NCI-H146 treated with DMSO at 0.1 percent for 48 hours (cell line): ENCODE data around the gene TNS3.

ENCODE experiments used
- DNase-seq: peaks from one replicate; lab custom pipeline; 2025; ENCODE audit not compliant: unreplicated experiment; lab: John Stamatoyannopoulos, UW

The TNS3 gene

DNA sequence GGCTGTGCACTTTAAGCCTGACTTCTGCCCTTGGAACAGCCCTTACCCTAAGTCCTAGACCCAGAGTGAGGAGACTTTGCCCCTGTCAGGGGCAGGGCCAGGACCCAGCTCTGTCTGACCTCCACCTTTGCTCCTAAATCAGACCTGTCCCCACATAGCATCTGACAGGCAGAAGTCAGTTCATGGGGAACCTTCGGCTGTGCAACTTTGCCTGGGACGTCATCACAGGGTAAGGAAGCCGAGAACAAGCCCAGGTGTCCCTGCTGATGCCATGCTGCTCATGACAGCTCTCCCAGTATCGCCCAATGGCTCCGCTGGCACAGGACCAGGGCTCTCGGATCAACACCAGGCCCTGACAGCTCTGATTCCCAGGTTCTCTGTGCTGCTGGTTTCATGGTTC lies 55.4 kb downstream of the TNS3 start:
- no peak for DNase-seq

- DNase-seq: no peak
These were observed 56.8 kb downstream of the TNS3 start for GRCh38 chr7:47525066-47525623.

DNA sequence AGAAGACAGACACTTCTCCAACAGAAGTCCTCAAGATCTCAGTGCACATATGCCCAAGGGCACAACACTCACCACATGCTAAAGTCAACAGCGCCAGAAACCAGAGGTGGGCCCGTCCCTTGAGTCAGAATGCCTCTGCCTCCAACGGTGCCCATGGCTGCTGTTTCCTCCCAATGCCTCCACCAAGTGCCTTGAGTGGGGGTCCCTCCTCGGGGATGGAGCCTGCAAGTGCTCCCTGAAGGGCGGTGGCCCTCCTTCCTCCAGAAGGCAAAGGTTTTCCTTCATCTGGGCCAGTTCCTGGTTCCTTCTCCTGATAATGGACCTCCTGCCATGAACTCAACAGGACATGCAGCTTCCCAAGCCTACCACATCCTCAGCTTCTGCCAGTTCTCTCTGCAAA lies 58.5 kb downstream of the TNS3 start:
- no peak for DNase-seq

- no peak for DNase-seq
These were observed 59.9 kb downstream of the TNS3 start for GRCh38 chr7:47521816-47522561.

DNA sequence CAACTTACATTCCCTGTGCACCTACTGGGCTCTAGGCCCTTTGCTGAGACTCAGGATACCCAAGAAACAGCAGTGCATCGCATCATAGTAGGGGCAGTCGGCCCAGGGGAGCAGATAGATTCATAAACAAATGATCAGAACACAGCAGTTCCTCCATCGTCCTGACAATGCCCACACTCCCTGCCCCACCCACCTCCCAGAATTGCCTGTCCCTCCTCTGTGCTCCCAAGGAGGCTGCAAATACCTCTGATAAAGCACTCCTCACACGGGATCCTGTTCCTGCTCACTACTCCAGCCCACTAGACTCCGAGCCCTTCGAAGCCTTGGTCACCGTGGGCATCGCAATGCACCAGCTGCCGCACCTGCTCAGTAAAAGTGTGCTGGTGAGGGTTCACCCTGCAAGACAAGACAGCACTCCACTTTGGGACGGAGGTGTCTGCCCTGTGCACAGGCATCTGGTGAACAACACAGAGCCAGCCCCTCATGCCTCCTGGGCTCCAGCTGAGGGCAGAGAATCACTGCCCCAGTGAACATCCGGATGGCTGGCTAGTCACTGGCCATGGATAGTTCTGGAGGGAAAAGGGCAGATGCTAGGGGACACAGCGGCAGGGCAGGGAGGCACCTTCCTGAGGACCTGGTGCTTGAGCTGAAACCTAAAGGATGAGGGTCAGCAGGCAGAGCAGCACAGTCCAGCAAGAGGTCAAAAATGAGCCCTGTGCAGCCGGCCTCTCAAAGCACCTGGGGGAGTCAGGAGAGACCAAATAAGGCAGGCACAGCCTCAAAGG lies 60.7 kb downstream of the TNS3 start:
- no peak for DNase-seq

- DNase-seq: no peak
These were observed 61.5 kb downstream of the TNS3 start for GRCh38 chr7:47520406-47520805.

- no peak for DNase-seq
These were observed 63.1 kb downstream of the TNS3 start for GRCh38 chr7:47518827-47519226.

DNA sequence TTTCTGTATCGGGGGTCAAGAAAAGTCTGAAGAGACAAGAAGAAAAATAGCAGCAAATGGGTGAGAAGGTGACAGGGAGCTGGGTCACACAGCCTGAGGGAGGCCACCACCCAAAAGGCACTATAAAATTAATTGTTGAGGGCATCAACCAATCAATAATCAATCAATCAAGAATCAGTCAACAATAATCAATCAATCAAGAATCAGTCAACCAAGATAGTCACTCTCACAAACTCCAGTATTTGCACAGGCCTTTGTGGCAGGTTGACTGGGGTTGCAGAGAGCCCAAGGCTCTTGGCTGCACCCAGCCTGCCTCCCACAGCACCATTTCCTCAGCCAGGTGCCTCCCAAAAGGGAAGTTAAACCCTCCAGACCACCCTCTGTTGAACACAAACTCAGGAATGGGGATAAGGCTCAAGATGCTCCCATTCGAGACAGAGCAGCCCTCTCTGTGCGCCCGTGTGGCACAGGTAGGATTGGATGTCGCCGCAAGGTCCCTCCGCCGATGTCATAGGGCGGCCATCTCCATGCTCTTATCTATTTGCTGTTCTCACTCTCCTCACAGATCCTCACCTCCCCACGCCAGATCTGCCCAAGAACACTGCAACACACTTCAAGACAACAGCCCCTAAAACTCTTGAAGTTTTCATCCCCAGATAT lies 64.0 kb downstream of the TNS3 start:
- DNase-seq: no peak

DNA sequence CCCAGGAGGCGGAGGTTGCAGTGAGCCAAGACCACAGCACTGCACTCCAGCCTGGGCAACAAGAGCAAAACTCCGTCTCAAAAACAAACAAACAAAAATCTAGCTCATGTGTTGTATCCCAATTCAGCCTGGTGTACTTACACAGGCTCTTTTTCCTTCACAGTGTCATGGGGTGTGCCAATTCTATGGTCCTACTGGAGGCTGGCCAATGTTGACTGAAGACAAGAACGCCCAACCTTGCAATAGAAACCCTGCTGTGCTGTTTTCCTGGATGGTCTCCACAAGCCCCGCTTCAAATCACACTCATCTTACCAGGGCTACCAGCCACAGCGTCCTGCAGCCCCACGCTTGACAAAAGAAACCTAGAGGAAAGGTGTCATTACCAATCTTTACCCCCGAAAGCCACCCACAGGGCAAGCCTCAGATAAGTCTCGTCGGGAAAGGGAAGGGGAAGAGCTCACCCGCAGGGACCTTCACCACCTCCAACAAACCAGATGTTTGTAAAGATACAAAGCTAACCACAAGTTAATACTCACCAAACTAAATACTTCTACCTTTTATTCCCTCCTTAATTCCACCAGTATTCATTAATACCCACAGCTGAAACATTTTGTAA lies 64.8 kb downstream of the TNS3 start:
- peak; percentile 80 for DNase-seq

GRCh38 chr7:47516386-47516785 lies 65.5 kb downstream of the TNS3 start:
- DNase-seq: no peak

- DNase-seq: no peak
These were observed 66.5 kb downstream of the TNS3 start for GRCh38 chr7:47515305-47515834.

- DNase-seq: no peak
These were observed 67.1 kb downstream of the TNS3 start for GRCh38 chr7:47514818-47515217.

GRCh38 chr7:47514367-47514766 lies 67.5 kb downstream of the TNS3 start:
- no peak for DNase-seq

DNA sequence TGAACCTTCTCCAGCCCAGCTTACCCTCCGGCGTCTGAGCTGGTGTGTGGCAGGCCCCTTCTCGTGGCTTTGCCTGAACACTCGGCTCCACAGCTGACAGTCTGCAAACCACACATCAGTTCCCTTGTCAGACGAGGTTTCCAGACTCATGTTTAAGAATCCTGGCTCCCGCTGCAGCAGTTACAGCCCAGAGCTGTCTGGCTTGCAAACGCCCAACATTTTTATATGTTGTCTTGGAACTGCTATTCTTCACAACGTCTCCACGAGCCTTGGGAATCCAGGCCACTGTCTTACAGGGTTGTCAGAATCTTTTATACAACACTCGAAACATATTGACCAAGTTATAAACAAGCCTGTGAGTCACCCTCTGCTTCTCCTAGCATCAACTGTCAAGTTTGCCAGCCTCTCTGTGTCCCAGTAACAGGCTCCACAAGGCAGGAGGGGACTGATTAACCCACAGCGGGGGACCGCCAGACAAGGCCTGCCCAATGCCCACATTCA lies 68.1 kb downstream of the TNS3 start:
- no peak for DNase-seq

GRCh38 chr7:47512481-47513176 lies 69.3 kb downstream of the TNS3 start:
- DNase-seq: no peak

GRCh38 chr7:47511699-47512370 lies 70.1 kb downstream of the TNS3 start:
- no peak for DNase-seq

DNA sequence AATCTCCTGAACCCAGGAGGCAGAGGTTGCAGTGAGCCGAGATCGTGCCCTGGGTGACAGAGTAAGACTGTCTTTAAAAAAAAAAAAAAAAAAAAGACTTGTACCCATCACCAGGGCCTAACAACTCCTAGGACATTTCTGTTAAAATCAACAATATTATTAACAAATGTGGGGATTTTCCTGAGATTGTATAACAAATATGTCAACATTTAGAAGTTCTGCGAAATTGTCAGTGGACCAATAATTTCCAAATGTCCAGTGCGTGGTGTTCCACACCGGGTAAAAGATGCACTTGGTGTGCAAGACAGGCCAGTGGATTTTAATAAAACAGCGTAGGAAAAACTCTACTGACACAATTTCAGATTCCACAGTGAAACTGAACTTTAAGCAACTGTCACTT lies 71.1 kb downstream of the TNS3 start:
- no peak for DNase-seq

DNA sequence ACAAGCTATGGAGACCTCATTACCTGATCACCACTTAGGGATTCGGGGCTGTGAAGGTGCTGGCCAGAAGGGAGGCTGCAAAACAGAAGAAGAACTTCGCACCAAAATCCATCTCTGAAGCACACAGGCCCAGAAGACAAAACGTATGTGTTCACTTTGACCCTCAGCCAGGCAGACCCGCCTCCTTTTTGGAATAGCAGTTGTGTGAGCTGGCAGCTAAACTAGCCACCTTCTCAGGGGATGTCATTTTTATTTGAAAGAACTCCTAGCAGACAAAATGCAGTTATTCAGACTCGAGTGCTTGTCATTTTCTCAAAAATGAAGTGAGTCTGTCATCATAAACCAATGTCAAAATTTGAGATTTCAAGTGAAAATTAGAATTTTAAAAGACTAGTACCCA lies 71.7 kb downstream of the TNS3 start:
- no peak for DNase-seq

DNA sequence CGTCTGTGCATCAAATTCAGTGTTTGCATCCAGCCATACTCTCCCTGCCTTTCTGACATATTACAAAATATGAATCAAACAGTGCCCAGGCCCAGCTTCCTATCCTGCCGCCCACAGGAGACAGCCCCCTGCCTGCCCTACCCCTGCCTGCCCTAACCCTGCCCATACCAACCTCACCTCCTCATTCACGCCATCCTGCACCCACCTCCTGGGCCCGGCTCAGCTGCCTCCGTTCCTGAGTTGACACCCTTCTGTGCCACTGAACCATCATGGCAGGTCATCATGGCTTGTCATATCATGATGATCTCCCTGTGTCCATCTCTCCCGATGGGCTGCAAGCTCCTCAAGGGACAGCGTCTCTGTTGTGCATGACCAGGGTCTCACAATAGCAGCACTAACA lies 72.3 kb downstream of the TNS3 start:
- no peak for DNase-seq
